GM21528 (cell line): ENCODE measurements around the gene AOAH.
"Not testable (repeated sequence)": the region's sequence is repeated elsewhere in the genome, so short reads cannot be mapped to it uniquely, and the experiment has no call there.

Source experiments
- ATAC-seq: cut with Tn5 transposase; IDR thresholded peaks from one replicate; pipeline ENCODE4 v1.9.1; 2021; ENCODE audit warnings: mild to moderate bottlenecking, moderate library complexity; ENCODE audit not compliant: unreplicated experiment, low FRiP score

The AOAH gene

DNA sequence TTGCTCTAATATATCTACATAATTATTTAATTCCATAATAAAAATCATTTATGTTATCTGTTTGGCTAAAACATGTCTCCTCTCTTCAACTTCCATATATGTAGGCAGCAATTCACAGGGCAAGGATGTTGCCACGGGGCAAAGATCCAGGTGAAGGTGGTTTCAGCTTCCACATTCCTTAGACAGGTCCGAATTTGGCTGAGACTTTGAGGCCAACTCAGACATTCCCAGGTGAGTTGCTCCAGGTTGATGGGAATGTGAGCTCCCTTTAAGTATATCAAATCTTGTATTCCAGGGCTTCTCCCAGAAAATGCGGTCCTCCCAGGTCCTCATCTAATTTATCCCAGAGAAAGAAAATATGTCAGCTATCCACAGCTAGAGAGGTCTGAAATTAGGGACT is 15.1 kb upstream of the AOAH start:
- ATAC-seq, result no peak

DNA sequence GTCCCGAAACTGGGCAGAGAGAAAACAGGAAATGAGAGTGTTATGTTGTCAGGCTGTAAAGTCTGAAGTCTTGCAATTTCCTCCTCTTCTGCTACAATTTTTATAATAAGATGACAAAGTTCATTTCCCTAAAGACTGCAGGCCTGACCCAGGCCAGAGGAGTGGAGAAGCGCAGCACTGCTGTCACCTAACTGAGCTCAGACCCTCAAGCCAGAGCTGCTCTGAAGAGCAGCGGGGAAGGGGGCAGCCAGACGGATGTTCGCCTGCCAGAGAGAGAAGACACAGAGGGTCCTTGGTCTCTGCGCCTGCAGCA is 12.6 kb upstream of the AOAH start:
- no peak for ATAC-seq

DNA sequence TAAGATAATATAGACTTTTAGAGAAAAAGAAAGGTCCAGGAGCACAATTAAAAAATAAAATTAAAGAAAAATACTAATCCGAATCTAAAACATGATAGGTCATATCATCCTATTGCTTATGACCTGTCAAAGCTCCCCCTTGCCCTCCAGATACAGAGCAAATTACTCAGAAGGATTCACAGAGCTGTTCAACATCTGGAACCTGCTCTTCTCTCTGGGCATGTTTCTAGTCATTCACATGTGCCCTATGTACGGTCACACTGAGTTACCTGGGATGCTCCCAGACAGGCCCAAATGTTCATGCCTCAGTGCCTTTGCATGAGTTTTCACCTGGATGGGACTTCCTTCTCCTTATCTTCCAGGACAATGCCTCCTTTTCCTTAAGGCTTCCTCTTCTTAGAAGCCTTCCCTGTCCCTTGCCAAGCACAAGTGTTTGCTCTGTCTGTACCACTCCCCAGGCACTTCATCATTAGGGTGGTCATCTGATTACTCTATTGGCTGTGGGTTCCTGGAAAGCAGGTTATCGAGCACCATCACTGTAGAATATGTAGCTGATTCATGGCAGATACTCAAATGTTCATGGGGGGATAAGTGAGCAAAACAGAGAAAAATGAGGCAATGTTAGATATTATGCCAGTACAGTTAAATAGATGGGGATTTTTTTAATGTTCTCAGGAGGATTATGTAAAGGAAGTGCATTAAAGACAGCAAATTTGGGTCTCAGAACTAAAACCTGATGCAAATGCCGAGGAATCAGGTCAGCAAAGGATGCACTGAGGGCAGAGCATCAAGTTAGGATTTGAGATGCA is 12.0 kb upstream of the AOAH start:
- ATAC-seq, result peak; percentile 94

DNA sequence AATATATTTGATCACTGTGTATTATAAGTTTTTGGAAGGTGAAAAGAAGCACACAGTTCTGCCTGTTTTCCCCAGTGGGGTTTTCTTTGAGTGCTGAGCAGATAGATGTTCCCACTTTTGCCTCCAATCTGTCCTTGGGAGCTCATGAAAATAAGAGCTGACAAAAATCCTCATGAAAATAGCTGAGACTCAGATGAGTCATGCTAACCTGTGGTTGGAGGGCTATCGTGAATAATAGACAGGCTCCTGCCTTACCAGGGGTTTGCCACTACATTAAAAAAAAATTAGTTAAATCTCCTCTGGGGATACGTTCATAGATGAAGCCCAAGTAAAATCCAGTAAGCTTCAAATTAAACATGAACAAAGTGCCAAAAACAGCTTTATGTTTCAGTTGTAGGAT is 10.9 kb upstream of the AOAH start:
- ATAC-seq, result no peak

DNA sequence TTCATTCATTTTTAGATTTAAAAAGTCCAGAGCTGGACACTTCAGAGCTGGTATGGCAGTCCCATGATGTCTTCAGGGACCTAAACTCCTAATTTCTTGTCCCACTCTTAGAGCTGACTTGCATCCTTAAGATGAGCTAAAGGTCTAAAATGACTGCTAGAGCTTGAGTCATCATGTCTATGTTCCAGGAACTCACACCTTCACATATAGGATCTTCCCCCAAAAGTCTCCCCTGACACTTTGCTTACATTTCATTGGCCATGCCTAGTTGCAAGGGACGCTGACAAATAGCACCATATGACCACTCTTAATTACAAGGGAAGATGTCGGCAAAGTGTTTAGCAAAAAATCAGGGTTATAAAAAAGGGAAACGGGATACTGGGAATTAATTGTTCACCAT is 10.4 kb upstream of the AOAH start:
- ATAC-seq, result no peak

DNA sequence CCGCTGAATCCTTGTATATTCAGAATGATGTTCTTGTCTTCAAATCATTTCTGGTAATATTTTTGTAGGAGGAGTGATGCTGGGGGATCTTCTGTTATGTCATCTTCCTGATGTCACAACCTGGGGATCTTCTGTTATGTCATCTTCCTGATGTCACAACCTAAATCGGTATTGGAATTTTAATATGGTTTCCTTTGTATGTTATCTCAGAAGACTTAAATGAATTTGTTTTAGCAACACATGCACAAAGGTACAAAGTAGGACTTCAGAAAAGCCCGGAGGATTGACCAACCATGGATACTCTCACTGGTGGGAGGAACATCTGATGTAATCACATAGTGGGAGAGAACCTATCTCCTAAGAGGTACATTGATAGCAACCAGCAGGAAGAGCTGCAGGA is 9.1 kb upstream of the AOAH start:
- ATAC-seq, result no peak

DNA sequence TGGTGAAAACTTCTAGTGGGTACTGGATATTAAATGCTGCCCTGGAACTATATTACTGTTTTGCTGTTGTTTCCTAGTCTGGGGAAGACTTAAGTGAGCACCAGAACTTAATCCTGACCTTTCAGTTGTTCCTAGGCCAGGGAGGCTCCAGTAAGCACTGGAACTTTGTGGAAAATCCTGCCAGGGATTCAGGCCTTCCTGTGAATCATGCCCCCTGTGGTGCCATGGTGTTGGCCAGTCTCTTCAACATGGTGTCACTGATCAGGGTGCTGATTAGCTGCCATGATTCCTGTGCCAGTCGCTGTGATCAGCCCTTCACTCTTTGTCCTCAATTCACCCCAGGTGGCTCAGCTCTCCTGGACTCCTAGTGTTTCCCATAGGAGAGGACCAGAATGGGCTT is 8.5 kb upstream of the AOAH start:
- ATAC-seq, result no peak

DNA sequence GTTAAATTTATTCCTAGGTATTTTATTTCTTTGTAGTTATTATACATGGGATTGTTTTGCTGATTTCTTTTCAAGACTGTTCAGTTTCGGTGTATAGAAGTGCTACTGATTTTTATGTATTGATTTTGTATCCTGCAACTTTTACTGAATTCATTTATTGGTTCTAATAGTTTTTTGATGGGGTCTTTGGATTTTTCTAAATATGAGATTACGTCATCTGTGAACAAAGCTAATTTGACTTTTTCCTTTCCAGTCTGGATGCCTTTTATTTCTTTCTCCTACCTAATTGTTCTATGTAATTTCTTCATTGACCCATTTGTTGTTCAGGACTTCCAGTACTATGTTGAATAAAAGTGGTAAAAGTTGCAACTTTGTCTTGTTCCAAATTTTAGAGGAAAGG is 5.8 kb upstream of the AOAH start:
- no peak for ATAC-seq

DNA sequence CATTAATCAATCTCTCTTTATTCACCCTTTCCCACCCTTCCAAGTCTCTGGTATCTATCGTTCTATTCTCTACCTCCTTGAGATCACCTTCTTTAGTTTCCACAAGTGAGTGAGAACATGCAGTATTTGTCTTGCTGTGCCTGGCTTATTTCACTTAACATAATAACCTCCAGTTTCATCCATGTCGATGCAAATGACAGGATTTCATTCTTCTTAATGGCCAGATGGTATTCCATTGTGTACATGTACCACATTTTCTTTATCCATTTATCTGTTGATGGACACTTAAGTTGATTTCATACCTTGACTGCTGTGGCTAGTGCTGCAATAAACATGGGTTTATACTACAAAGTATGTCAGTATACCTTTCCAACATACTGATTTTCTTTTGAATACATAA is 3.8 kb upstream of the AOAH start:
- ATAC-seq, result no peak

DNA sequence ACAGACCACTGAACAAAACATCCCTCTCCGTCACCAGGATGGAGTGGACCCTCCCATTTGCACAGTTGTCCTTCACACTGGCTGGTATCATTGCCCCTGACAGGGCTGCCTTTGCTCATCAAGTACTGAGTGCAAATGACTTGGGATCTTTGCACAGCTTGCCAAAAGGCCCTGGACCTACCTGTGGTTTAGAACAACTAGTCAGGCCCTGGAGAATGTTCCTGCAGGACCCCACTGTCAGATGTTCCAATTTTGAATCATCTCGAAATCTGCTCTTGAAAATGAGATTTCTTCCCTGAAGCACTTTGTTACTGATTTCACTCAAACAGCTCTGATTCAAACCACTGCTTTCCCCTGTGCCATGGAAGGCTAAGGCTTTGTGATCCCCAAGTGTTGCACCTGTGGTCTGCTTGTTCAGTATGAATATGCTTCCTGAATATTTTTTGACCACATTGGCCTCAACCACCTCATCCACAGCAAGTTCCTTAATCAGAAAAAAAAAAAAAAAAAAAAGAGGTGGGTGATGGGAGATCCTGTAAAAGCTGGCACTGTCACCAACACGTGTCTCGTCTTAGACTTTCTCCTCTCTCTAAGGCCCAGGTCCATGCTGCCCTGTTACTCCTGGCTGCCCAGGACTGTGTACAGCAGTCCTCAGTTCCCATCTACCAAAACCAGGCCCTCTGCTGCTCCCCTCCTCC is 2.7 kb upstream of the AOAH start:
- no peak for ATAC-seq

DNA sequence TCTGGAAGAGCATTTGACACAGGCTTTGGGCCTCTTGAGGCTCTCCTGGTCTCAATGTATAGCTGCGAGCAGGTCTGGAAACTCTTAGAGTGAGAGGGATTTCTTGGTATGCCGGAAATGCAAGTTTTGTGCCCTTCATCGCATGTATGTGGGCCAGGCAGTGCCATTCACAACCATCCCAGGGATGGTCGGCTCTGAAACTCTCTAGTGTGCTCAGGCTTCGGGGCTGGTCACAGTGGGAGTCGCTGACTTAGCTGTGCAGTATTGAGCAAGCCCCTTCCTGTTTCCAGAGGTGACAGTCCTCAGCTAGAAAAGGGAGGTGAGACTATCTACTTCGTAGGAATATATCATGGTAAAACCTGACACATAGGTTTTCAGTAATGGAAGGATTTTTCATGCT is 2.0 kb upstream of the AOAH start:
- ATAC-seq, result no peak

DNA sequence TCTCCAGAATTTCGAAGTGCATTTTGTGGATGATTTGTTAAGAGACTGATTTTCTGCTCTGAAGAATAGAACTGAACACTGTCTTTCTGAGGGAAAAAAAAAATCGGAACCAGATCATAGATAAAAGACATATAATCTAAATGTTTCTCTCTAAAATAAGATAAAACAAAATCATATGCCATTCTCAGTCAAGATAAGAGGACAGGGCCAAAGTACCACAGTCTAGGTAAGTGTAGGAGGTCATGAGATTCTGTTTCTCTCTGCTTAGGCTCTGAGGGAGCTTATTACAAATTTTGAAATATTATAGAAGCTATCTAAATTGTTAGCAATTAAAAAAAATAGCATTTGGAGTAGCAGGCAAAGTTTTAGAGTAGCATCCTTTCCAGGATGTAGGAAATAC is 702 bp upstream of the AOAH start:
- ATAC-seq, result no peak

DNA sequence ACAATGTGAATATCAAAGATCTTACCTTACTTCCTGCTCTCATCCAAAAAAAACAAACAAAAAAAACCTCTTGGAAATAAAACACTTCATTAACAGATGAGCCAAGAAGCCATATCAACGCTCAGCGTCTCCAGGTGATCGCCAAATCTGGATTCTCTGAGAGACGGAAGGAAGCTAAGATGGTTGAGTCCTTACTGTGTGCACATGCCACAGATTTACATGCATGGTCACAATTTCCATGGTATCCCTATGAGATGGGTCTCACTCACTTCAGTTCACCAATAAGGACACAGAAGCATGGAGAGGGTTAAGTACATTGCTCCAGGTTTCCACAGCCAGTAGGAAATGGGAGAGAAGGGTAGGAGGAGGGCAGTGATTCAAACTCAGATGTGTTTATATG is 1.0 kb downstream of the AOAH start:
- no peak for ATAC-seq

DNA sequence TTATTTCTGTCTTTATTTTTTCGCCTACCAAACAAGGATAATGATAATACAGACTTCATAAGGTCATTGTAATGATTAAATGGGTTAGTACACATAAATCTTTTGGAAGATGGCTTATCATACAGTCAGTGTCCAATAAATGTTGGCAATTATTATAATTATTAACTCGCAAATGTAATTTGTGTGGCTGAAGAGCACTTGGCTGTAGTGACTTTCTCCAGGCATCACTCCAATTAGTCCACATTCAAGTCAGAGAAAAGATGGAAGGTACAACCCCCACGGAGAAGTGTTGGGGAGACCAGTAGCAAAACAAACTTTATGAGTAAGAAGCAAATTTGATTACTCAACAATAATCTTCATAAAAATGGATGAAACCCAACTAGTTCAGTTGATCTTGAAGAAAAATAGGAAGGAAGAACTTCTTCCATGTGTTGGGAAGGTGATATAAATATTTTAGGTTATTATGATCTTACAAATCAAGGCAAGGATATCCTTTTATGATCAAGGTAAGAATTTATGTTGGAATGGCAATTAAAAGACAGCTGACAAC is 5.1 kb downstream of the AOAH start:
- ATAC-seq, result no peak

DNA sequence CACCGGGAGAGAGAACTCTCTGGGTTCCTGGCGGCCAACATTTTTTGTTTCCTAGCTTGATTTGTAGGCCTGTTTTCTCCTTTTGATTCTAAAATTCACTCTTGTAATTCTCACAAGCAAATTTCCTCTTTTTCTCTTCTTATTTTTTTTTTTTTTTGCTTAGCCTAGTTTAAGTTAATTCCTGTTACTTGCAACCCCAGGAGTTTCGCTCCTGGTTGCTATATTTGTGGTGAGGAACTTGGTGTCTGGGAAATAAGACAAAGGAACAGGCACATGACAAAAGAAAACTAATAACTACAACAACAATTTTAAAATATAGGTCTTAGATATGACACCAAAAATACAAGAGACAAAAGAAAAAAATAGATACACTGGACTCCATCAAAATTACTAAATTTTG is 6.7 kb downstream of the AOAH start:
- no peak for ATAC-seq

DNA sequence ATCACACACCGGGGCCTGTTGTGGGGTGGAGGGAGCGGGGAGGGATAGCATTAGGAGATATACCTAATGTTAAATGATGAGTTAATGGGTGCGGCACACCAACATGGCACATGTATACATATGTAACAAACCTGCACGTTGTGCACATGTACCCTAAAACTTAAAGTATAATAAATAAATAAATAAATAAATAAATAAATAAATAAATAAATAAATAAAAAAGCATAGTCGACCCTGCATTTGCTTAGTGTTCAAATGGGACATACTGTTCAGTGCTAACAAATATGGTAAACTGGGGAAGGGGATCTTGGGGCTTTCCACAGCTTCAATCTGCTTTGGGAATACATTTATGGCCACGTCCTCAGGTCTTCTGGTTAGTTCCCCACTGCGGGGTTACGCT is 7.5 kb downstream of the AOAH start:
- ATAC-seq, result not testable (repeated sequence)

DNA sequence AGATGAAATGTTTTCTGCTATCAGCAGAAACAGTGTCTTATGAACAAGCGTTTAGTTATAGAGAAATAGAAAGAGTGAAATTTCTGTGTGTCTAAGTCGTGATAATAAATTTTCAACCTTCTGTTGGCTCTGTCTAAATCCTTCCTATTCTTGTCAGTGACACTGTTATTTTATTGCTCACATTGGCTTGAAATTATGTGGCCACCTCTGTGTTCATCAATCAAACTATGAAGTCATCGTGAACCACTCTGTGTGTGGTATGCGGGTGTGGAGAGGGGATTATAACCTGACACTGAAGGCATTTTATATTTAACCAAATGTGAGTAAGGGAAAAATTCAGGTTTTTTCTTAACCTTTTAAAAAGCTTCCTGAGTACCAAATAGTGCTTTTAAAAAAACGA is 12.3 kb downstream of the AOAH start:
- ATAC-seq, result no peak

DNA sequence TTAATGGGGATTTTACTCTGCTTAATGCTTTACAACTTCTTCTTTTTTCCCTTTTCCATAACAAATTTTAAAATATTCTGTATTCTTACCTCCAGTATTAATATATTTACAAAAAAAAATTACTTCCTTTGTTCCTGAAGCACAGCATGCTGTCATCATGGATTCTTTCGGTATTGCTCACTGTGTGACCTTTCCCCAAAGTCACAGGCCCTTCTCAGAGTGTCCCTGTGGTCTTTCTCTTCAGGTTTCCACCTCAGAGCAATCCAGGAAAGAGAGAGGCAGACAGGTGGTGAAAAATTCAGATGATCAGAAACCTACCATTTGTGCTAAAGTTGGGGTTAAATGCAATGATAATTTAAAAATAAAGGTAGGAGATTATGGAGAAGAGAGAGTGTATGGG is 13.0 kb downstream of the AOAH start:
- ATAC-seq, result no peak

DNA sequence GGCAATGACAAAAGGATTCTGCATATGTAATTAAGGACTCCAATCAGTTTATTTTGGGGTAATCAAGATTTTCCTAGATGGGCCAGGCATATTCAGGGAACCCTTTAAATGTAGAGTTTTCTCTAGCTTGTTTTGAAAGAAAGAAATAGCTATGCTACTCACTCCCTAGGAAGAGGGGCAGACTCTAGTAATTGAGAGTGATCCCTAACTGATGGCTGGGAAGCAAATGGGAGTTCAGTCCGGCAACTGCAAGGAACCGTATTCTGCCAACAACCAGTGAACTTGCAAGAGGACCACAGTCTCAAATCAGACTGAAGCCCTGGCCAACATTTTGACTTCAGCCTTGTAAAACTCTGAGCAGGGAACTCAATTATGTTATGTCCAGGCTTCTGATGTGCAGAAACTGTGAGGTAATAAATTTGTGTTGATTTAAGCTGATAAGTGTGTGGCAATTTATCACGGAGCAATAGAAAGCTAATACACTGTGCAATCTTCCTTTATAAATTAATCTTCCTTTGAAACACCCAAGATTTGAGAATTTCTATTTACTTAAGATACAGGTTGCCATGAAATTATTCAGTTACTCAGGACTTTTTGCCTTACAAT is 14.0 kb downstream of the AOAH start:
- no peak for ATAC-seq

DNA sequence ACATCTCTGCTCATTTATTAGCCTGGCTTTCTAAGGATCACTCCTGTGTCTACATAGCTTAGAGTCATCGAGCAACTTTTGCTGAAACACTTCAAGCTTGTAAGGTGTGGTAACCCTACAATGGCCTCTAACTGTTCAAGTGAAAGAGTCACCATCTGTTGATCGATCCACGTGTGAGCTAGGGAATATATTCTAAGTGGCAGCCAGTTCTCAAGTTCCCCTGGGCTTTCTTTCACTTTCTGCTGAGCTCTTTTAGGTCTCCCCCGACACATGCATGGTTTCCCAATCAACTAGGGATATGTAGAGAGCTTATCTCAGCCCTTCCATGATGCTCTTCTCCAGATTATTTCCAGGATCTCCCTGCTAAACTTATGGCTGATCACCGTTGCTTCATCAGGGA is 15.5 kb downstream of the AOAH start:
- no peak for ATAC-seq

DNA sequence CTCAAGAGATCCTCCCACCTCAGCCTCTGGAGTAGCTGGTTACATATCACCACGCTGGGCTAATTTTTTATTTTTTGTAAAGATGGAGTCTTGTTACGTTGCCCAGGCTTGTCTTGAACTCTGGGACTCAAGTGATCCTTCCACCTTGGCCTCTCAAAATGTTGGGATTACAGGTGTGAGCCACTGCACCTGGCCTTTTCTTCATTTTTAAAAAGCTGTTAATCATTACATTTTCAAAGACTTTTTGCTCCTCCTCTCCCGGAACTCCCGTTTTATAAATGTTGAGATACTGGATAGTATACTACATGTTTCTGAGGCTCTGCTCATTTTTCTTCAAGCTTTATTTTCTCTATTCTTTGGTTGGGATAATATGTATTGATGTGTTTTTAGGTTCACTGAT is 16.4 kb downstream of the AOAH start:
- ATAC-seq, result no peak

DNA sequence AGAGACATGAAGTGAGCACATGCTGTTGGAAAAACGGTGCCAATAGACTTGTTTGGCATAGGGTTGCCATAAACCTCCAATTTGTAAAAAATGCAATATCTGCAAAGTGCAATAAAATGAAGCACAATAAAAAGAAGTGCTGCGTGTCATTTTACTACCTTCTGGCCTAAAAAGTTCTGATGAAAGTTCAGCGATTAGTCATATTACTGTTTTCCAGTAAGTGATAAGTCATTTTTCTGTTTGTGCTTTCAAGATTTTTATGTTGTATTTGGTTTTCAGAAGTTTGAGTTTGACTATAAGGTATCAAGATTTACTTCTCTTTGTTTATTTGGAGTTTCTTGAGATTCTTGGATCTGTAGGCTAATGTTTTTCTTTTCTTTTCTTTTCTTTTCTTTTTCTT is 16.8 kb downstream of the AOAH start:
- no peak for ATAC-seq
